CD8-positive, alpha-beta memory T cell (primary cell): ENCODE measurements around the gene SREBF1. TPM values are rescaled to one million over a fixed set of nuclear protein-coding genes. Genes with fewer than 3 reads are reported as not detected.

Experiments used
- CTCF ChIA-PET: fragments of 350-600 bp; sonication (Branson Sonifier 250); formaldehyde crosslinking; loops from one replicate; lab custom pipeline; 2021; ENCODE audit warnings: antibody characterized with exemption; lab: Charles Lee
- POLR2A ChIA-PET: fragments of 350-600 bp; sonication (Branson Sonifier 250); formaldehyde crosslinking; loops from one replicate; lab custom pipeline; 2021; ENCODE audit warnings: antibody characterized with exemption; lab: Charles Lee
- DNase-seq, 5 donors: peaks; one replicate each; pipeline versions ENCODE4 v3.0.0 to v3.0.0-alpha.2; 2020 to 2022; ENCODE audit warnings: mixed read lengths in 1 of 5
- H3K27ac ChIP-seq: one replicate; pipeline ENCODE4 v1.7.0; 2013; ENCODE audit warnings: low read depth, mild to moderate bottlenecking, low read length, moderate library complexity
- H3K27me3 ChIP-seq: 2 replicates; pipeline ENCODE4 v1.7.0; 2013; ENCODE audit warnings: low read length, mild to moderate bottlenecking; ENCODE audit not compliant: insufficient read depth, poor library complexity, severe bottlenecking
- H3K36me3 ChIP-seq: 2 replicates; pipeline ENCODE4 v1.7.0; 2013; ENCODE audit warnings: mild to moderate bottlenecking, low read length, moderate library complexity; ENCODE audit not compliant: insufficient read depth
- H3K4me1 ChIP-seq: 2 replicates; pipeline ENCODE4 v1.7.0; 2013; ENCODE audit warnings: mild to moderate bottlenecking, low read length, moderate library complexity; ENCODE audit not compliant: insufficient read depth
- H3K4me3 ChIP-seq: 2 replicates; pipeline ENCODE4 v1.7.0; 2013; ENCODE audit warnings: mild to moderate bottlenecking, low read length
- H3K9me3 ChIP-seq: 2 replicates; pipeline ENCODE4 v1.7.0; 2013; ENCODE audit warnings: mild to moderate bottlenecking, low read length
- H3K27ac Mint-ChIP-seq, 8 donors: one replicate each; pipeline ENCODE4 v1.8.0; 2020 to 2021; ENCODE audit warnings: mixed read lengths in 8 of 8, mild to moderate bottlenecking in 6 of 8, inconsistent platforms in 3 of 8, moderate library complexity in 3 of 8
- H3K27me3 Mint-ChIP-seq, 2 donors: one replicate each; pipeline ENCODE4 v1.8.0; 2020 to 2021; ENCODE audit warnings: mixed read lengths in 2 of 2, mild to moderate bottlenecking in 1 of 2, moderate library complexity in 1 of 2
- H3K36me3 Mint-ChIP-seq, 3 donors: one replicate each; pipeline ENCODE4 v1.8.0; 2020 to 2021; ENCODE audit warnings: mixed read lengths in 3 of 3, inconsistent platforms in 1 of 3, mild to moderate bottlenecking in 1 of 3
- H3K4me1 Mint-ChIP-seq, 3 donors: one replicate each; pipeline ENCODE4 v1.8.0; 2020 to 2021; ENCODE audit warnings: mixed read lengths in 3 of 3, inconsistent platforms in 1 of 3, mild to moderate bottlenecking in 1 of 3
- H3K4me3 Mint-ChIP-seq, 7 donors: one replicate each; pipeline ENCODE4 v1.8.0; 2020 to 2021; ENCODE audit warnings: mixed read lengths in 7 of 7, mild to moderate bottlenecking in 6 of 7, moderate library complexity in 4 of 7, inconsistent platforms in 2 of 7
- H3K9me3 Mint-ChIP-seq, 5 donors: one replicate each; pipeline ENCODE4 v1.8.0; 2020 to 2022; ENCODE audit warnings: mixed read lengths in 5 of 5, mild to moderate bottlenecking in 3 of 5, moderate library complexity in 2 of 5, inconsistent platforms in 1 of 5
- polyA plus RNA-seq: library from polyadenylated mRNA; unstranded; fragments of 300-500 nt; fragmentation: Illumina TruSeq; gene quantifications from one replicate; pipeline ENCODE4 v1.2.3, GENCODE V29; 2021
- total RNA-seq, 2 experiments: library from RNA; stranded (reverse); gene quantifications; one replicate each; pipeline ENCODE4 v1.2.3, GENCODE V29; 2021

Gene SREBF1
- total RNA-seq (10 to 100 TPM; 27.2 to 29.6 TPM), polyA plus RNA-seq (16.4 TPM)

- Histone ChIP-seq H3K36me3 (peaks cover 3% of the 10 kb centered on the region), H3K4me1 (peaks cover 65% of the 10 kb centered on the region), H3K27me3 (no peaks in the 10 kb centered on the region), H3K9me3 (no peaks in the 10 kb centered on the region), H3K27ac (peak within 1 kb of the TSS; percentile 97), H3K4me3 (peak within 1 kb of the TSS; percentile 47)
- H3K36me3 Mint-ChIP-seq = peaks cover 0 to 12% (median 4%) of the 10 kb centered on the region in 3 donors
- peak; percentile 53 to 75 (median 66) for DNase-seq
- peak within 1 kb of the TSS; percentile 86 to 94 (median 88) for H3K4me3 Mint-ChIP-seq
- CTCF ChIA-PET = interaction anchor here (0.9 to 3.3 kb wide), 6 partner anchors 12 to 74 kb away, joined by 3 to 21 read pairs (median 6); no protein-coding TSS in a partner anchor
- H3K27ac Mint-ChIP-seq = peak within 1 kb of the TSS; percentile 90 to 99 (median 98)
- H3K27me3 Mint-ChIP-seq = peaks cover 0 to 7% of the 10 kb centered on the region in 2 donors
- H3K9me3 Mint-ChIP-seq = peaks cover 0 to 3% (median 0%) of the 10 kb centered on the region in 5 donors
- POLR2A ChIA-PET = interaction anchor here (1.0 to 2.0 kb wide), 8 partner anchors 9 to 155 kb away, joined by 3 to 23 read pairs (median 5); partner anchors contain the start of genes DRC3, RAI1 and TOM1L2
- H3K4me1 Mint-ChIP-seq = peaks cover 55 to 72% (median 58%) of the 10 kb centered on the region in 3 donors
Measured at GRCh38 chr17:17836818-17837379, at the start of gene SREBF1. Gene SREBF1, minus strand, starts transcription at chr17:17836986. Its CDS starts 169 bp downstream, at chr17:17836817.

DNA sequence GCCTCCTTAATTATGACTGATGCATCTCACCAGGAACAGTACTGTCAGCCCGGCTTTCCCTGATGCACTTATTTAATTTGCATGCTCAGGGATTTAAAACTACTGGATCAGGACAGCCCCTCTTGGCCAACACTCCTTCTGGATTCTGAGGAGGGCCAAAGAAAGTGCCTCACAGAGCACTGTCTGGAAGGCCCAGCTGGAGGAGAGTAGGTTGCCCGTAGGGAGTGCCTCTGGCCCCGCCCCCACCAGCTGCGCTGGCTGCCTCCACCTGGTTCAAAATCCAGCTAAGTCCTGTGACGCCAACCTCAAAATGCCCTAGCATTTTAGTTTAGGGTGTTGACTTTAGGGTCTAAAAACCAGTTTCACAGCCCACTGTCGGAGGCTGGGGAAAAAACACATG lies 49.4 kb upstream of the SREBF1 start:
- Mint-ChIP-seq H3K27ac (no peak overlapping the region), H3K4me1 (no peaks in the 10 kb centered on the region), H3K36me3 (peaks cover 3 to 67% (median 10%) of the 10 kb centered on the region in 3 donors), H3K9me3 (no peaks in the 10 kb centered on the region), H3K4me3 (no peak overlapping the region), H3K27me3 (peaks cover 0 to 2% of the 10 kb centered on the region in 2 donors)
- Histone ChIP-seq H3K4me1 (no peaks in the 10 kb centered on the region), H3K9me3 (no peaks in the 10 kb centered on the region), H3K4me3 (no peak overlapping the region), H3K36me3 (peaks cover 14% of the 10 kb centered on the region), H3K27me3 (no peaks in the 10 kb centered on the region), H3K27ac (no peak overlapping the region)
- POLR2A ChIA-PET = no interaction called here
- CTCF ChIA-PET = no interaction called here
- DNase-seq = no peak

- H3K27me3 ChIP-seq = no peaks in the 10 kb centered on the region
- H3K9me3 ChIP-seq = no peaks in the 10 kb centered on the region
- Mint-ChIP-seq H3K36me3 (peaks cover 3 to 74% (median 8%) of the 10 kb centered on the region in 3 donors), H3K9me3 (no peaks in the 10 kb centered on the region), H3K4me1 (no peaks in the 10 kb centered on the region), H3K4me3 (no peak overlapping the region), H3K27ac (no peak overlapping the region), H3K27me3 (no peaks in the 10 kb centered on the region)
- ChIA-PET CTCF (interaction anchor here (1.0 to 1.1 kb wide), 2 partner anchors 13 to 150 kb away, joined by 3 to 4 read pairs; no protein-coding TSS in a partner anchor), POLR2A (interaction anchor here (0.6 kb wide), 1 partner anchor 146 kb away, joined by 4 read pairs; no protein-coding TSS in a partner anchor)
- H3K27ac ChIP-seq = no peak overlapping the region
- no peak overlapping the region for H3K4me3 ChIP-seq
- DNase-seq = no peak
- H3K36me3 ChIP-seq = peaks cover 14% of the 10 kb centered on the region
- no peaks in the 10 kb centered on the region for H3K4me1 ChIP-seq
Measured at GRCh38 chr17:17884391-17885357, 47.9 kb upstream of the SREBF1 start.

DNA sequence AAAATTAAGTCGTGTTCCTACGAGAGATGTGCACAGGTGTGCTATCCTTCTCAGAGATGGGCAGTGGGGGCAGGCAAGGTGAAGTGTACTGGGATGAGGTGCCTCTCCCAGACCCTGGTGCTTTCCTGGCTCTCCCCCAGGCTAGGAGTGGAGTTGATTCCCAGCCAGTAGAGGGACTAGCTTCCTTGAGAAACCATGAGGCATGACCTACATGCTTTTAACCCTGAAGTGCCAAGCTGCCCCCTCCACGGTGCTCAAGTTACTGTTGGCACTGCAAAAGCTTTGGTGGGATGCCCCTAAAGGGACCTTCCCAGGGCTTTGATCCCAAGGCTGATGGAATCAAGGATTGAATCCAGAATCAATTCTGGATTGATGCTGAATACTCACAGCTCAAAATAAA lies 47.0 kb upstream of the SREBF1 start:
- Histone ChIP-seq H3K27ac (no peak overlapping the region), H3K9me3 (no peaks in the 10 kb centered on the region), H3K36me3 (peaks cover 16% of the 10 kb centered on the region), H3K4me1 (no peaks in the 10 kb centered on the region), H3K27me3 (no peaks in the 10 kb centered on the region), H3K4me3 (no peak overlapping the region)
- Mint-ChIP-seq H3K9me3 (no peaks in the 10 kb centered on the region), H3K27me3 (no peaks in the 10 kb centered on the region), H3K27ac (no peak overlapping the region), H3K4me1 (no peaks in the 10 kb centered on the region), H3K36me3 (peaks cover 3 to 81% (median 8%) of the 10 kb centered on the region in 3 donors), H3K4me3 (no peak overlapping the region)
- no peak for DNase-seq
- ChIA-PET CTCF (no interaction called here), POLR2A (no interaction called here)

- no peaks in the 10 kb centered on the region for H3K27me3 Mint-ChIP-seq
- DNase-seq = no peak
- no peaks in the 10 kb centered on the region for H3K9me3 Mint-ChIP-seq
- H3K4me3 Mint-ChIP-seq = no peak overlapping the region
- H3K27ac Mint-ChIP-seq = no peak overlapping the region
- Histone ChIP-seq H3K4me3 (no peak overlapping the region), H3K4me1 (no peaks in the 10 kb centered on the region), H3K9me3 (no peaks in the 10 kb centered on the region), H3K36me3 (peaks cover 28% of the 10 kb centered on the region), H3K27me3 (no peaks in the 10 kb centered on the region), H3K27ac (no peak overlapping the region)
- H3K4me1 Mint-ChIP-seq = no peaks in the 10 kb centered on the region
- POLR2A ChIA-PET = no interaction called here
- CTCF ChIA-PET = no interaction called here
- H3K36me3 Mint-ChIP-seq = peaks cover 3 to 88% (median 9%) of the 10 kb centered on the region in 3 donors
Measured at GRCh38 chr17:17882082-17882581, 45.3 kb upstream of the SREBF1 start.

DNA sequence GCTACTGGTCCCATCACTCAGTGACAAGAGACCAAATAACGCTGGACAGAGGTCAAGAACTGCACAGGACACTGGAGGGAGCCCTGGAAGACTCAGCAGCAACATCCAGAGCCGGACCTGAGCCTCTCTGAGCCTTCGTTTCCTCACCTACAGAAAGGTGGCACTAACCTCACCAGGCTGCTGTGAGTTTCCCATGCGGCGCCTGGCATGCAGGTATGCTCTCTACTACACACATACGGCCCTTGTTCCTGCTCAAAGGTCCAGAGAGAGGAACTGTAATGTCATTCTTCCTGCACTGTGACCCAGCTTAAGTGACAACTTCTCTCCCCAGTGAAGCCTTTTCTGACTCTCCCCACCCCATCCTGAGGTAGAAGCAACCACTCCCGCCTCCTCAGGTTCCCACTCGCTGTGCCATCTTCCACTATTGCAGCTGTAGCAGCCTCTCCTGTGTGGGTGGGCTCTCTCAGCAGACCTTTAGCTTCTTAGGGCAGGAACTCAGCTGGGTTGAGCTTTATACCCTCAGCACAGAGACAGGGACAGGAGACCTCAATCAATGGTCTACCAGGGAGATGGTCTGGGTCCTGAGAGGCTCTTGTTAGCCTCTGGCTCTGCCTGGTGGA lies 43.9 kb upstream of the SREBF1 start:
- CTCF ChIA-PET = no interaction called here
- H3K27ac Mint-ChIP-seq = peak overlapping the region in 1 of 8 donors; percentile 36

DNA sequence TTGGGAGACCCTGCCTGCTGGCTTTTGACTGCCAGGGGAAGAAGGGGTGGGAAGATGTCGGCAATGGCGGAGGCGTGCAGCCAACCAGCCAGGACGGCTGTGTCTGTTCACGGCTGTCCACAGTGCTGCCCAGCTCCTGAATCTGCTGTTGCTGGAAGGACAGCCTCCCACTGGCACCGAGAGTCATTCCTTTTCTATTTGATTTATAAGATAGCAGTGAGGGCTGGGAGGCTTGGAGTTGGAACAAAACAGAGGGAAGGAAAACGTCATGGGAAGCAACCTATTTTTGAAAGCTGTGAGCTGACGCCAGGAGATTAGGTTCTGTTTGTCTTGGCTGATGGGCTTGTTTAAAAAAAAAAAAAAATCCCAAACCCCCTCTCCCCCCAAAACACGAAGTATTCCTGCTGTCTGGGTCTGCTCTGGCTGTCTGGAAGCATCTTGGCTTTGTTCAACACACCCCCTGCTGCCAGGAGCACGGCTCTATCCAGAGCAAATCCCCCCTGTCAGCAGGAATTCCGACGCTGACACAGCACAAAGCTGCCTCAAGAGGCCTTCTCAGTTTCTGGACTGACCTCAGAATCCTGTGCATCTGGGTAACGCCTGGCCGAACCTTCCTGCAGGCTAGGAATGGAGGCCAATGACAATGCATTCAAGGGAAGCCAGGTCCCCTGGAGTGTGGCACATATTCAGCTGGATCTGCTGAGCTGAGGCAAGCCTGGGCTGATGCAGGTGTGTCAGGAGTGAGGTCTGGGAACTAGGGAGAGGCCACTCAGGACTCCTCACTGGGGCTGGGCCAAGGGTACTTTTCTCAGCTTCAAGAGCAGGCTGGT lies 41.0 kb upstream of the SREBF1 start:
- no peak overlapping the region for H3K4me3 Mint-ChIP-seq
- no peaks in the 10 kb centered on the region for H3K9me3 Mint-ChIP-seq
- CTCF ChIA-PET = no interaction called here
- POLR2A ChIA-PET = no interaction called here
- no peaks in the 10 kb centered on the region for H3K4me1 ChIP-seq
- H3K4me1 Mint-ChIP-seq = no peaks in the 10 kb centered on the region
- H3K4me3 ChIP-seq = no peak overlapping the region
- peaks cover 0 to 83% (median 14%) of the 10 kb centered on the region in 3 donors for H3K36me3 Mint-ChIP-seq
- H3K9me3 ChIP-seq = no peaks in the 10 kb centered on the region
- no peaks in the 10 kb centered on the region for H3K27me3 Mint-ChIP-seq
- DNase-seq = no peak
- no peak overlapping the region for H3K27ac ChIP-seq
- H3K36me3 ChIP-seq = peaks cover 28% of the 10 kb centered on the region
- no peak overlapping the region for H3K27ac Mint-ChIP-seq
- H3K27me3 ChIP-seq = no peaks in the 10 kb centered on the region

More for the DNA sequence above, 43.9 kb upstream of the SREBF1 start:
- POLR2A ChIA-PET = no interaction called here
- no peaks in the 10 kb centered on the region for H3K4me1 Mint-ChIP-seq
- Histone ChIP-seq H3K4me3 (no peak overlapping the region), H3K27me3 (no peaks in the 10 kb centered on the region), H3K36me3 (peaks cover 38% of the 10 kb centered on the region), H3K9me3 (no peaks in the 10 kb centered on the region), H3K27ac (no peak overlapping the region), H3K4me1 (no peaks in the 10 kb centered on the region)
- no peak overlapping the region for H3K4me3 Mint-ChIP-seq
- H3K36me3 Mint-ChIP-seq = peaks cover 3 to 92% (median 14%) of the 10 kb centered on the region in 3 donors
- no peaks in the 10 kb centered on the region for H3K27me3 Mint-ChIP-seq
- H3K9me3 Mint-ChIP-seq = no peaks in the 10 kb centered on the region
- DNase-seq = no peak
